Activated T-helper 2 cell treated with anti-CD3 and anti-CD28 coated beads, Interferon-gamma antibody, Interleukin-2, Interleukin-4, amounts not matched to agents 10 μg/mL and 5 μg/mL and 100 μg/mL, durations not matched to agents 14 hours and 24 hours and 36 hours (primary cell): ENCODE results near the gene RBM25. TPM values are rescaled to one million over a fixed set of nuclear protein-coding genes. Genes with fewer than 3 reads are reported as not detected.
A peak's percentile ranks its signal among the peaks of the same experiment; 100 is the strongest.
"Not testable (repeated sequence)": the region's sequence is repeated elsewhere in the genome, so short reads cannot be mapped to it uniquely, and the experiment has no call there.

Source experiments
- DNase-seq: peaks from one replicate; pipeline ENCODE4 v3.0.0; 2021; ENCODE audit warnings: low spot score
- H3K27ac Mint-ChIP-seq: one replicate; pipeline ENCODE4 v1.8.0; 2021; ENCODE audit warnings: mixed read lengths
- H3K27me3 Mint-ChIP-seq: one replicate; pipeline ENCODE4 v1.8.0; 2021; ENCODE audit warnings: low read depth, mixed read lengths
- H3K36me3 Mint-ChIP-seq: one replicate; pipeline ENCODE4 v1.8.0; 2021; ENCODE audit warnings: low read depth, mixed read lengths
- H3K4me1 Mint-ChIP-seq: one replicate; pipeline ENCODE4 v1.8.0; 2021; ENCODE audit warnings: low read depth, mixed read lengths
- H3K4me3 Mint-ChIP-seq: one replicate; pipeline ENCODE4 v1.8.0; 2021; ENCODE audit warnings: low read depth, mild to moderate bottlenecking, moderate library complexity, mixed read lengths
- H3K9me3 Mint-ChIP-seq: one replicate; pipeline ENCODE4 v1.8.0; 2021; ENCODE audit warnings: mixed read lengths
- intact Hi-C: fragments of 100-400 bp; cut with micrococcal nuclease; formaldehyde crosslinking; loops from one replicate; pipeline ENCODE4 v1.15.1; 2023
- total RNA-seq: library from RNA; stranded (reverse); gene quantifications from 2 replicates; pipeline ENCODE4 v1.2.3, GENCODE V29; 2022

The RBM25 gene
- total RNA-seq = 114 and 121 TPM in 2 replicates

GRCh38 chr14:73058224-73058921, at the start of gene RBM25:
RBM25 (plus strand) TSS chr14:73058534; CDS start chr14:73071642, 13,108 bp downstream.
- Mint-ChIP-seq H3K36me3 (peaks cover 26% of the 10 kb centered on the region), H3K27ac (no peak within 1 kb of the TSS), H3K4me3 (no peak within 1 kb of the TSS), H3K27me3 (no peaks in the 10 kb centered on the region), H3K4me1 (peaks cover 22% of the 10 kb centered on the region), H3K9me3 (no peaks in the 10 kb centered on the region)
- peak; percentile 93 for DNase-seq
- intact Hi-C loops = loop anchor here (1.0 to 10.0 kb wide), 4 partner anchors 31 to 656 kb away; partner anchors contain the start of genes PNMA1, PSEN1, RIOX1 and ZFYVE1

- H3K9me3 Mint-ChIP-seq, H3K27me3 Mint-ChIP-seq, DNase-seq, H3K27ac Mint-ChIP-seq, H3K4me3 Mint-ChIP-seq, intact Hi-C loops: not testable (repeated sequence)
- Mint-ChIP-seq H3K4me1 (peaks cover 23% of the 10 kb centered on the region), H3K36me3 (peaks cover 55% of the 10 kb centered on the region)
Observed at GRCh38 chr14:73011189-73011588, 47.1 kb upstream of the RBM25 start.

DNA sequence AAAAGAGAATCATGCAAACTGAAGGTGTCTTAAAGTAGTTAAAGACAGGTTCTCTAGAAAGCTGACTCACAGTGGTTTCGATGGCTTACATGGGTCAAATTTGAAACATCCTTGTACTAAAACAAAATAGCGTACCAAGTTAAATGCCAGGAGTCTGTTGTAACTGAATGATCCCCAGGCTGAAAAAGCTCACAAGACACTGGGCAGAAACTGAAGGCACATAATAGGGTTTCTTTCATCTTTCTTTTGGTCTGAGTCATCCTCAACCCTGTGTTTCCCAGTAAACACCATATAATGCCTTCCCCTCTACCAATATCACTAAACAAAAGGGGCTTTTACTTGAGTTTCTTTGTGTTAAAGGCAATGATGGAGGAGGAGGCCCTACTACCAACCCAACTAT, 44.2 kb upstream of the RBM25 start:
- Mint-ChIP-seq H3K4me1 (peaks cover 25% of the 10 kb centered on the region), H3K27me3 (no peaks in the 10 kb centered on the region), H3K4me3 (no peak overlapping the region), H3K27ac (peak overlapping the region; percentile 85), H3K9me3 (no peaks in the 10 kb centered on the region), H3K36me3 (peaks cover 53% of the 10 kb centered on the region)
- no peak for DNase-seq
- intact Hi-C loops = no loop called here

GRCh38 chr14:73015552-73015951, 42.8 kb upstream of the RBM25 start:
- H3K27me3 Mint-ChIP-seq, H3K9me3 Mint-ChIP-seq, H3K4me3 Mint-ChIP-seq, DNase-seq, intact Hi-C loops: not testable (repeated sequence)
- Mint-ChIP-seq H3K27ac (peak overlapping the region; percentile 48), H3K36me3 (peaks cover 47% of the 10 kb centered on the region), H3K4me1 (peaks cover 25% of the 10 kb centered on the region)

DNA sequence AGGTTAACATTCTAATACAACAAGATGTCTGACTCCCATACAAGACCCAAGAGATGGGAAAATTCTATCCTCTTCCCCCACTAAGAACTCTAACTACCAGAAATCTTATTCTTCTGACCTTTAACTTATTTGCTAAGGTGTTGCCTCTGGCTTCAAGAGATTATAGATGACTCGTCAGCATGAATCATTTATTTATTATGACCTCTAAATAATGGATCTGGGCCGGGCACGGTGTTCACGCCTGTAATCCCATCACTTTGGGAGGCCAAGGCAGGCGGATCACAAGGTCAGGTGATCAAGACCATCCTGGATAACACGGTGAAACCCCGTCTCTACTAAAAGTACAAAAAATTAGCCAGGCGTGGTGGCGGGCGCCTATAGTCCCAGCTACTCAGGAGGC, 42.3 kb upstream of the RBM25 start:
- H3K36me3 Mint-ChIP-seq = peaks cover 47% of the 10 kb centered on the region
- H3K27ac Mint-ChIP-seq, H3K9me3 Mint-ChIP-seq, intact Hi-C loops, H3K4me3 Mint-ChIP-seq, H3K27me3 Mint-ChIP-seq, DNase-seq: not testable (repeated sequence)
- peaks cover 25% of the 10 kb centered on the region for H3K4me1 Mint-ChIP-seq

DNA sequence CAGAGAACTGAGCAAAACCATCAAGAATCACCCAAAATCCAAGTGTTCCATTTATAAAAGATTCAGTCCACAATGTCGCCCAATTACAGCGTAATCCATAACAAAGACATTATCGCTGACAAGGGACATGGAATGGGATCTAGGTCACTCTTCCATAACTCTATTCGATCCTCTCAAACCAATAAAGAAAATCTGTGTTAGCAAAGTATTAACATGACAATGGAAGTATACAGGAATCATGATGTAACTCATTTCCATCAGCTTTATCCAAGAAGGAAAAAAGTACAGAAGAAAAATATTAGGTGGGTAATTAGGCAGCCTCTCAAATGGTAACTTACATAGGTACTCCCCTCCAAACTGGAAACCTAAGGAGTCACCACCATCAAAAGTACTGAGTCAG, 36.3 kb upstream of the RBM25 start:
- no peak overlapping the region for H3K4me3 Mint-ChIP-seq
- H3K27ac Mint-ChIP-seq = no peak overlapping the region
- no peaks in the 10 kb centered on the region for H3K27me3 Mint-ChIP-seq
- peaks cover 34% of the 10 kb centered on the region for H3K36me3 Mint-ChIP-seq
- intact Hi-C loops = no loop called here
- H3K9me3 Mint-ChIP-seq = no peaks in the 10 kb centered on the region
- no peak for DNase-seq
- H3K4me1 Mint-ChIP-seq = peaks cover 29% of the 10 kb centered on the region

DNA sequence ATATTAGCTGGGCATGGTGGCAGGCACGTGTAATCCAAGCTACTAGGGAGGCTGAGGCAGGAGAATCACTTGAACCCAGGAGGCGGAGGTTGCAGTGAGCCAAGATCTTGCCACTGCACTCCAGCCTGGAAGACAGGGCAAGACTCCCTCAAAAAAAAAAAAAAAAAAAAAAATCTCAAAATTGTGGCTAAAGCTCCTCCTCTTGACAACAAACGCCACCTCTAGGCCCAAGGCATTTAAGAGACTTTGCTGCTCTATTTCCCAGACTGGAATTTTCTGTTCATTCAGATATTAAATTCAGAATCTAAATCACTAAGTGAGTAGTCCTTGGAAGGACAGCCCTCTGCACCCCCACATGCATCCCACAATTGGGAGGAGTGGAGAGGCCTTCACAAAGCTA, 32.8 kb upstream of the RBM25 start:
- Mint-ChIP-seq H3K27me3 (no peaks in the 10 kb centered on the region), H3K36me3 (peaks cover 26% of the 10 kb centered on the region), H3K27ac (no peak overlapping the region), H3K4me1 (peaks cover 36% of the 10 kb centered on the region), H3K4me3 (peak overlapping the region; percentile 94), H3K9me3 (no peaks in the 10 kb centered on the region)
- no peak for DNase-seq
- intact Hi-C loops = no loop called here

- intact Hi-C loops = no loop called here
Observed at GRCh38 chr14:73026243-73026844, 32.0 kb upstream of the RBM25 start.

DNA sequence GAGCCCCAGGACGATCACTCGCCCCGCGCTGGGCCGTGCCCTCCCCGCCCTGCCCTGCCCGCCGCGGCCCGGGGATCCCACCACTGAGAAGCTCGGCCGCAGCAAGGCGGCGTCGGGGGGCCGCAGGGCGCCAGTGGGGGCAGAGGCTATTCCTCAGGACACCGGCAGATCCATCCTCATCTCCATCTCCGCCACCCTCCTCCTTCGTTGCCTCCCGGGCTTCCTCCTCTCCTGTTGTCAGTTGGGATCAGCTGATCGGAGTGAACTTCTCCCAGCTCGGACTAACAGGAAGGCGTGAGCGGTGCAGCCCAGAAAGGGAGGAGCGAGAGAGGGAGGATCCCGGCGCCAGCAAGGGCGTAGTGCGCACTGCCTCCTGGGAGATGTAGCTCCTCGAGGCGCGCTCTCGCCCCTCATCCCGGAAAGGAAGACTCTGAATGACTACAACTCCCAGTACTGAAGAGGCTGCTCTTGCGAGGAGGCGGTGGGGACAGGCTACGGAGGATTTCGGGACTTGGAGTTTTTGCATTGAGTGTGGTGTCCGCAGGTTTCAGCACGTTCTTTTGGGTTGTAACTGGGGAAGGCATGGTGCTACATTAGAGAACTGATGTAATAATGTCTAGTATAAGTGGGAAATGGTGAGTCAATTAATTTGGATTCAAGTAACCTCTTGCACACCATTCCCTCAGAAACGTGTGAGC, 31.3 kb upstream of the RBM25 start, which contains the start of gene ZFYVE1:
Gene ZFYVE1 (minus strand): TSS at position 262 of the 698 bp plus-strand sequence. CDS start 2,598 bp downstream, outside the sequence.
- peak within 1 kb of the TSS; percentile 86 for H3K27ac Mint-ChIP-seq
- DNase-seq = peak; percentile 91
- H3K36me3 Mint-ChIP-seq = peaks cover 22% of the 10 kb centered on the region
- peak within 1 kb of the TSS; percentile 94 for H3K4me3 Mint-ChIP-seq
- H3K27me3 Mint-ChIP-seq = no peaks in the 10 kb centered on the region
- peaks cover 33% of the 10 kb centered on the region for H3K4me1 Mint-ChIP-seq
- no peaks in the 10 kb centered on the region for H3K9me3 Mint-ChIP-seq
- intact Hi-C loops = loop anchor here (1.0 kb wide), 2 partner anchors 31 to 101 kb away; partner anchors contain the start of genes DCAF4 and RBM25

More at GRCh38 chr14:73026243-73026844, 32.0 kb upstream of the RBM25 start:
- peak; percentile 11 for DNase-seq
- peak overlapping the region; percentile 94 for H3K4me3 Mint-ChIP-seq
- peaks cover 36% of the 10 kb centered on the region for H3K4me1 Mint-ChIP-seq
- H3K9me3 Mint-ChIP-seq = no peaks in the 10 kb centered on the region
- H3K27ac Mint-ChIP-seq = peak overlapping the region; percentile 82
- no peaks in the 10 kb centered on the region for H3K27me3 Mint-ChIP-seq
- H3K36me3 Mint-ChIP-seq = peaks cover 26% of the 10 kb centered on the region

- H3K4me1 Mint-ChIP-seq = peaks cover 30% of the 10 kb centered on the region
- peak overlapping the region; percentile 94 for H3K4me3 Mint-ChIP-seq
- intact Hi-C loops = loop anchor here (1.0 kb wide), 2 partner anchors 31 to 101 kb away; partner anchors contain the start of genes DCAF4 and RBM25
- no peaks in the 10 kb centered on the region for H3K9me3 Mint-ChIP-seq
- peaks cover 18% of the 10 kb centered on the region for H3K36me3 Mint-ChIP-seq
- H3K27ac Mint-ChIP-seq = peak overlapping the region; percentile 86
- no peaks in the 10 kb centered on the region for H3K27me3 Mint-ChIP-seq
- no peak for DNase-seq
Observed at GRCh38 chr14:73027546-73027945, 30.8 kb upstream of the RBM25 start.

DNA sequence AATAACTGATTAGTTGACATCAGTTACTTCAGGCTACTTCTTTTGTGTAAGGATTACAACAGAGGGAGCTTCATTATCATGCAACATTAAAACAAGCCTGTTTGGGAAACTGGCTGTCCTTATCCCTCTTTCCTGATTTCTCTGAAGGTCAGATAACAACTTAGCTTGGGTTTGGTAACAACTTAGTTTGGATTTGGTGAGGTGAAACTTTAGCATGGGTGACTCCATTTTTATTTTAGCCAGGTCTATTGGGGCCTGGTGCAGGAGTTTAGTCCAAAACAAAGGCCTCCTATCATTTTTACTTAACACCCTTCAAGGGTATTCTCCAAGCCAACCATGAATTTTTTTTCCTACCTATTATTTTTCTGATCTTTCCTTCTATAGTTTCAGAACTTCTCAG, 30.4 kb upstream of the RBM25 start:
- peaks cover 25% of the 10 kb centered on the region for H3K4me1 Mint-ChIP-seq
- H3K36me3 Mint-ChIP-seq = peaks cover 15% of the 10 kb centered on the region
- H3K27ac Mint-ChIP-seq = no peak overlapping the region
- H3K27me3 Mint-ChIP-seq = no peaks in the 10 kb centered on the region
- H3K9me3 Mint-ChIP-seq = no peaks in the 10 kb centered on the region
- DNase-seq = no peak
- no peak overlapping the region for H3K4me3 Mint-ChIP-seq
- intact Hi-C loops = loop anchor here (1.0 kb wide), 2 partner anchors 30 to 102 kb away; partner anchors contain the start of genes DCAF4 and RBM25

DNA sequence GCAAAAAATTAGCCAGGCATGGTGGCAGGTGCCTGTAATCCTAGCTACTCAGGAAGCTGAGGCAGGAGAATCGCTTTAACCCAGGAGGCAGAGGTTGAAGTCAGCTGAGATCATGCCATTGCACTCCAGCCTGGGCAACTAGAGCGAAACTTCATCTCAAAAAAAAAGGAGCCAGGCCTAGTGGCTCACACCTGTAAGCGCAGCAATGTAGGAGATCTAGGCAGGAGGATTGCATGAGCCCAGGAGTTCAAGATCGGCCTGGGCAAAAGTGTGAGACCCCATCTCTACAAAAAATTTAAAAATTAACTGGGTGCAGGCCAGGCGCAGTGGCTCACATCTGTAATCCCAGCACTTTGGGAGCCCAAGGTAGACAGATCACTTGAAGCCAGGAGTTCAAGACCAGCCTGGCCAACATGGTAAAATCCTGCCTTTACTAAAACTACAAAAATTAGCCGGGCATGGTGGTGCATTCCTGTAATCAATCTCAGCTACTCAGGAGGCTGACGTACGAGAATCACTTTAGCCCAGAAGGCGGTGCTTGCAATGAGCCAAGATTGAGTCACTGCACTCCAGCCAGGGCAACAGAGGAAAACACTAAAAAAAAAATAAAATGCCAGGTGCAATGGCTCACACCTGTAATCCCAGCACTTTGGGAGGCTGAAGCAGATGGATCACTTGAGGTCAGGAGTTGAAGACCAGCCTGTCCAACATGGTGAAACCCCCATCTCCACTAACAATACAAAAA, 21.5 kb upstream of the RBM25 start:
- H3K4me3 Mint-ChIP-seq, H3K27ac Mint-ChIP-seq, H3K4me1 Mint-ChIP-seq, intact Hi-C loops, H3K9me3 Mint-ChIP-seq, H3K36me3 Mint-ChIP-seq, DNase-seq, H3K27me3 Mint-ChIP-seq: not testable (repeated sequence)
